ENCODE data around the gene CPT1A.
"Not testable (repeated sequence)": the region's sequence is repeated elsewhere in the genome, so short reads cannot be mapped to it uniquely, and the experiment has no call there.

CPT1A gene

DNA sequence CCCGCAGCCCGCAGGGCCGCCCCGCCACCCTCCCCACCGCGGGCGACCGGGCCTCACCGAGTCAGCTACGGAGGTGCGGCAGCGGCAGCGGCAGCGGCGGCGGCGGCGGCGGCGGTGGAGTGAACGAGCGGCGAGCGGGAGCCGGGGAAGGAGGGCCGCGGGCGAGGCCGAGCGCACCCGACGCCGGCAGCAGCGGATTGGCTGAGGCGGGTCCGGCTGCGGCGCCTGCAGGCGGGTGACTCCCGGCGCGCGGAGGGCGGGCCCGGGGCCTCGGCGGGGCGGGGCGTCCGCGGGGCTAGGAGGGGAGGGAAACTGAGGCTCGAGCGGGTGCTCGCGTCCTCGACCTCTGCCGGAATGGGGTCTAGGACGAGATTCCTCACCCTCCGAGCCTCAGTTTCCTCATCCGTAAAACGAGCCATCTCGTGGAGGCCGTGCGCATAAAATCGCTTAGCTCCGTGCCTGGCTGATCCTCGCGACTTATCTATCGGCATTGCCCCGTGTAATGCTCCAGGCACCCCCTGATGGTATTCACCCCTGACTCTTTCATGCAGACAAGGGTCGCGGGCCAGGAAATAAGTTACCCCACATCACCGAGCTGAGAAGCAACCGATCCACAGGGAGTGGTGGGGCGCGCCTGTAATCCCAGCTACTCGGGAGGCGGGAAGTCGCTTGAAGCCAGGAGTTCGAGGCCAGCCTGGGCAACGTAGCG is at the start of gene CPT1A:
Gene CPT1A (minus strand): TSS at position 199 of the 709 bp plus-strand sequence. CDS start 26,442 bp downstream, outside the sequence.
- peak within 1 kb of the TSS; percentile 99 for H3K27ac ChIP-seq
- TF ChIP-seq, protein P1, sequence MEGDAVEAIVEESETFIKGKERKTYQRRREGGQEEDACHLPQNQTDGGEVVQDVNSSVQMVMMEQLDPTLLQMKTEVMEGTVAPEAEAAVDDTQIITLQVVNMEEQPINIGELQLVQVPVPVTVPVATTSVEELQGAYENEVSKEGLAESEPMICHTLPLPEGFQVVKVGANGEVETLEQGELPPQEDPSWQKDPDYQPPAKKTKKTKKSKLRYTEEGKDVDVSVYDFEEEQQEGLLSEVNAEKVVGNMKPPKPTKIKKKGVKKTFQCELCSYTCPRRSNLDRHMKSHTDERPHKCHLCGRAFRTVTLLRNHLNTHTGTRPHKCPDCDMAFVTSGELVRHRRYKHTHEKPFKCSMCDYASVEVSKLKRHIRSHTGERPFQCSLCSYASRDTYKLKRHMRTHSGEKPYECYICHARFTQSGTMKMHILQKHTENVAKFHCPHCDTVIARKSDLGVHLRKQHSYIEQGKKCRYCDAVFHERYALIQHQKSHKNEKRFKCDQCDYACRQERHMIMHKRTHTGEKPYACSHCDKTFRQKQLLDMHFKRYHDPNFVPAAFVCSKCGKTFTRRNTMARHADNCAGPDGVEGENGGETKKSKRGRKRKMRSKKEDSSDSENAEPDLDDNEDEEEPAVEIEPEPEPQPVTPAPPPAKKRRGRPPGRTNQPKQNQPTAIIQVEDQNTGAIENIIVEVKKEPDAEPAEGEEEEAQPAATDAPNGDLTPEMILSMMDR (conservative IDR thresholded peaks at IDR 0.05), result no peak
- TF ChIP-seq ZFX (IDR thresholded peaks at IDR 0.05), result no peak

DNA sequence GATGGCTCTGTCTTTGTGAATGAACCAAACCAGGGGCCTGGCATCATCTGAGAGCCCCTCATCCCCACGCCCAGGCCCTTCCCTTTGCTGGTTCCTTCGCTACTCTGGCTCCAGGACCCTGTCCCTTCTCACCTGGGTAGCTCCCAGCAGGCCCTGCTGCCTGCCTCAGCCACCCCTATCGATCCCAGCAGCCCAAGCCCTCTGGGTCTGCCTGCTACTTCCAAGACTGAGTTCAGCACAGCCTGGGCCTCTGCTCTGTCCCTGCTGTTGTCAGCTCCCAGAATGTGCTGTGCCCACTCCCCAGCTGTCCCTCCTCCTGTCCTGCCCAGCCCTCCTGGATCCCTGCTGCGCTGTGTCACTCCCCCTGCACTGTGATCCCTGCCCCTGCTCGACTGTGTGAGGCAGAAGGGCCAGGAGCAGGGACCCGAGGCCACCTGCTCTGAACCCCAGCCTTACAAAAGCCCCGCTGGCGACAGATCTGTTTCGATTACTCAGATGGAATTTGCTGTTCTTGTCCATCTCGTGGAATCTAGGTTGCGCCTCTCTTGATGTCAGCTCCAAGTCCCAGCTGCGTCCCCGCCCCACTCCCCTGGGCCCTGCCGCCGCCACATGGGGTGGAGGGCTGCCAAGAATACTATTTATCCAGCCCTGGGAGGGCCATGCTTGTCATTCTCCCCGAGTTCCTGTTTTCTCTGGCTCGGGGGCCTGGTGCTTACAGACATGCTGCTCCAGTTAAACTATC is 48.9 kb upstream of the CPT1A start:
- TF ChIP-seq ZFX (IDR thresholded peaks at IDR 0.05), result no peak
- TF ChIP-seq, protein P1 (conservative IDR thresholded peaks at IDR 0.05), result no peak
- no peak overlapping the region for H3K27ac ChIP-seq

DNA sequence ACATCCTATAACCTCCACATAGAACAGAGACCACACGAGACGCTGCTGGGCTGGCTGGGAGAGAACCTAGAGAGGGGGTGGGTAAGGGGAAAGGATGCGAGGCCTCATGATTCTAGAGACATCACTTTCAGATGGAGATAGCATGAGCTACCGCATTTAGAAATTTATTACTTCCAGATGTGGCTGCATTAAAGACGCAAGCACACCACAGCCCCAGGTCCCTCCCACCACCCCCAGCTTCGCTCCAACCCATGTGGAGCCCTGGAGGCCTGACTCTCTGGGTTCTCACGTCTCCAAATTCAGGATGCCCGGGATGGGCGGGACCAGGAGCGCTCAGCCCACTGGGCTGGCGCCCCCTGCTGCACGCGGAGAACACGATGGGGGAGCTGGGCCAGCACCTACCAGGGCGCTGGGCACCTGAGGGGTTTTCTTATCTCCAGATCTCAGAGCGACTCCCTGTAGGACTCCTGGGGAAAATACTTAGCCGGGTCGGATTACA is 48.3 kb upstream of the CPT1A start:
- TF ChIP-seq, protein P1 (conservative IDR thresholded peaks at IDR 0.05), result no peak
- TF ChIP-seq ZFX (IDR thresholded peaks at IDR 0.05), result no peak
- no peak overlapping the region for H3K27ac ChIP-seq

DNA sequence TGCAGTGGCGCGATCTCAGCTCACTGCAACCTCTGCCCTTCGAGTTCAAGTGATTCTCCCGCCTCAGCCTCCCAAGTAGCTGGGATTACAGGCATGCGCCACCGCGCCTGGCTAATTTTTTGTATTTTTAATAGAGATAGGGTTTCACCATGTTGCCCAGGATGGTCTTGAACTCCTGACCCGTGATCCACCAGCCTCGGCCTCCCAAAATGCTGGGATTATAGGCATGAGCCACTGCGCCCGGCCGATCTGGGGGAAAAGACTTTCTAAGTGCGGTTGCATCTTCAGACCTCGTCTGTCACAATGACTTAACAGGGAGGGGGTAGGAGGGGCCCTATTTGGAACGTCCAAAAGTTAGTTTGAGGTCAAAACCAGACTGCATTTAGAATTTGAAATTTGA is 43.1 kb upstream of the CPT1A start:
- H3K27ac ChIP-seq, result not testable (repeated sequence)

DNA sequence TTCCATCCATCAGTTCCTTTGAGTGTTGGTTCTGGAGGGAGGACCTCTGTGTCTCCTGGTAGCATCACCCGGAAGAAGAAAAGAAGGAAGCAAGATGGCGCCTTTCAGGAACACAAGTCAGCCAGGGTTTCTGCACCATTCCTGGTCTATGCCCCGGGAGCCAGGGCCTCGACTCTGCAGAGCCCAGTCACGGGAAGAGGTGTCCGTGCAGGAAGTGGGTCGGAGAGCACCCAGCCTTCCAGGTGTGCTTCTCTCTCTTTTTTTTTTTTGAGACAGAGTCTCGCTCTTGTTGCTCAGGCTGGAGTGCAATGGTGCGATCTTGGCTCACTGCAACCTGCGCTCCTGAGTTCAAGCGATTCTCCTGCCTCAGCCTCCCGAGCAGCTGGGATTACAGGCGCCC is 40.7 kb upstream of the CPT1A start:
- TF ChIP-seq, protein P1 (conservative IDR thresholded peaks at IDR 0.05), result no peak
- TF ChIP-seq ZFX (IDR thresholded peaks at IDR 0.05), result no peak
- no peak overlapping the region for H3K27ac ChIP-seq

DNA sequence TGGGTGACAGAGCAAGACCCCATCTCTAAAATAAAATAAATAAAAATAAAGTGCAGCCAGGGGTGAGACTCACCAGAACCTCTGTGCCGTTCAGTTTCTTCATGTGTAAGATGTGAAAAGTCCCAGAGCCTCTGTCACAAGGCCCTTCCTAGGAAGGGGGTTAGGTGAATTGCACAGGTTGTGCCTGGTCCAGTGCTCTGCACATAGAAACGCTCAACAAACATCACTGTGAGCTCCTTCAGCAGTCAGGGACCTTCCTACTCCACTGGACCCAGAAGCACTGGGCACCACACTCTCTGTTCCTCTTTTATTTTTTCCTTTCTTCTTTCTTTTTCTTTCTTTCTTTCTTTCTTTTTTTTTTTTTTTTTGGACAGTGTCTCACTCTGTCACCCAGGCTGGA is 39.6 kb upstream of the CPT1A start:
- no peak overlapping the region for H3K27ac ChIP-seq
- TF ChIP-seq ZFX (IDR thresholded peaks at IDR 0.05), result no peak
- TF ChIP-seq, protein P1 (conservative IDR thresholded peaks at IDR 0.05), result no peak

DNA sequence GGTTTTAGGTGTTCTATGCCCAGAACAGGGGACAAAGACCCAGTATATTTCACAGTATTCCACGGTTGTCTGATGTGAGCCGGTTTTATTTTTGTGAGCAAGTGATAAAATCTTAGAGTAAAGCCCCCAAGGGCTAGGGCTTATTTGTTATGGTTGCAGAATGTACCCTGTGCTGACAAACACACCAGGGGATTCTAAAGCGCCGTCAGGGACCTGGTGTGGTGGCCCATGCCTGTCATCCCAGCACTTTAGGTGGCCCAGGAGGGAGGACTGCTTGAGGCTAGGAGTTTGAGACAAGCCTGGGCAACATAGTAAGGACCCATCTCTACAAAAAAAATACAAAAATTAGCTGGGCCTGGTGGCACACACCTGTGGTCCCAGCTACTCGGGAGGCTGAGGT is 39.1 kb upstream of the CPT1A start:
- TF ChIP-seq, protein P1 (conservative IDR thresholded peaks at IDR 0.05), result no peak
- no peak for TF ChIP-seq ZFX (IDR thresholded peaks at IDR 0.05)
- H3K27ac ChIP-seq, result no peak overlapping the region

All from C4-2B (cell line).